IMR-90 (cell line): ENCODE data around the gene PRR18. TPM values are rescaled to one million over a fixed set of nuclear protein-coding genes. Genes with fewer than 3 reads are reported as not detected.

Source experiments
- ATAC-seq: fragments of 200-7000 bp; cut with Tn5 transposase; 2 replicates; pipeline ENCODE4 v1.9.1; 2020; ENCODE audit warnings: low read depth, mild to moderate bottlenecking, moderate library complexity
- BruUV-seq: library from RNA; stranded (reverse); fragments of 400-500 nt; replicated peaks from 2 replicates; lab custom pipeline; 2021; lab: Mats Ljungman, UMichigan
- CTCF ChIA-PET: fragments of 300-600 bp; formaldehyde crosslinking; extraction: SDS; loops from one replicate; lab custom pipeline; 2021; ENCODE audit warnings: antibody characterized with exemption; lab: Yijun Ruan, JAX
- POLR2A ChIA-PET: fragments of 300-600 bp; sonication (Branson Sonifier 250); formaldehyde crosslinking; loops from one replicate; lab custom pipeline; 2022; ENCODE audit warnings: antibody characterized with exemption; ENCODE audit not compliant: unreplicated experiment; lab: Charles Lee
- DNase-seq: peaks from one replicate; pipeline ENCODE4 v3.0.0; 2013
- H2AFZ ChIP-seq: replicated peaks from 2 replicates; pipeline ENCODE3; 2013; ENCODE audit warnings: low read length, mild to moderate bottlenecking; ENCODE audit not compliant: poor library complexity
- H2AK5ac ChIP-seq: 2 replicates; pipeline ENCODE4 v1.6.1; 2013; ENCODE audit warnings: low read depth, low read length, inconsistent platforms
- H2AK9ac ChIP-seq: replicated peaks from 2 replicates; pipeline ENCODE3; 2013; ENCODE audit warnings: mild to moderate bottlenecking, low read depth, low read length, moderate library complexity; ENCODE audit not compliant: poor library complexity
- H2BK120ac ChIP-seq: 2 replicates; pipeline ENCODE4 v1.6.1; 2013; ENCODE audit warnings: low read depth, low read length, inconsistent platforms
- H2BK15ac ChIP-seq: 3 replicates; pipeline ENCODE4 v1.6.1; 2013; ENCODE audit warnings: low read depth, low read length, inconsistent platforms
- H2BK20ac ChIP-seq: 2 replicates; pipeline ENCODE4 v1.6.1; 2013; ENCODE audit warnings: low read depth, mild to moderate bottlenecking, inconsistent platforms, low read length, moderate library complexity
- H2BK5ac ChIP-seq: 2 replicates; pipeline ENCODE4 v1.6.1; 2013; ENCODE audit warnings: mild to moderate bottlenecking, low read depth, low read length, inconsistent platforms; ENCODE audit not compliant: poor library complexity, severe bottlenecking
- H3K14ac ChIP-seq: replicated peaks from 2 replicates; pipeline ENCODE4 v1.6.1; 2013; ENCODE audit warnings: low read depth, low read length, inconsistent platforms
- H3K18ac ChIP-seq: 2 replicates; pipeline ENCODE4 v1.6.1; 2013; ENCODE audit warnings: low read depth, low read length, control low read depth
- H3K23ac ChIP-seq: 2 replicates; pipeline ENCODE4 v1.6.1; 2013; ENCODE audit warnings: low read depth, low read length, inconsistent platforms
- H3K27ac ChIP-seq: 2 replicates; pipeline ENCODE4 v1.5.1; 2013; ENCODE audit warnings: mild to moderate bottlenecking, control low read depth, low read length; ENCODE audit not compliant: insufficient read depth
- H3K27me3 ChIP-seq: 2 replicates; pipeline ENCODE4 v1.6.1; 2013; ENCODE audit warnings: low read length; ENCODE audit not compliant: control insufficient read depth, insufficient read depth
- H3K36me3 ChIP-seq: 2 replicates; pipeline ENCODE4 v1.6.1; 2013; ENCODE audit warnings: low read length, mixed read lengths; ENCODE audit not compliant: control insufficient read depth, insufficient read depth
- H3K4ac ChIP-seq: 2 replicates; pipeline ENCODE4 v1.6.1; 2013; ENCODE audit warnings: low read depth, low read length, inconsistent platforms
- H3K4me1 ChIP-seq: 2 replicates; pipeline ENCODE4 v1.6.1; 2013; ENCODE audit warnings: low read length, mixed read lengths; ENCODE audit not compliant: control insufficient read depth, insufficient read depth
- H3K4me2 ChIP-seq: 2 replicates; pipeline ENCODE4 v1.6.1; 2013; ENCODE audit warnings: low read depth, mild to moderate bottlenecking, control low read depth, low read length, moderate library complexity
- H3K4me3 ChIP-seq: 2 replicates; pipeline ENCODE4 v1.5.1; 2013; ENCODE audit warnings: low read depth, mild to moderate bottlenecking, control low read depth, low read length, moderate library complexity; ENCODE audit not compliant: insufficient read depth
- H3K56ac ChIP-seq: 2 replicates; pipeline ENCODE4 v1.6.1; 2013; ENCODE audit warnings: low read length, inconsistent platforms; ENCODE audit not compliant: insufficient read depth; ENCODE audit errors: extremely low read depth
- H3K79me1 ChIP-seq, 2 experiments: 2 replicates each; pipeline ENCODE4 v1.6.1; 2013; ENCODE audit warnings: low read length in 2 of 2, inconsistent platforms in 1 of 2, low read depth in 1 of 2
- H3K9ac ChIP-seq: 2 replicates; pipeline ENCODE4 v1.6.1; 2013; ENCODE audit warnings: low read depth, low read length, control low read depth
- H3K9me1 ChIP-seq: 2 replicates; pipeline ENCODE4 v1.6.1; 2013; ENCODE audit warnings: low read length, inconsistent platforms; ENCODE audit not compliant: insufficient read depth
- H3K9me3 ChIP-seq: 2 replicates; pipeline ENCODE4 v1.6.1; 2013; ENCODE audit warnings: low read length; ENCODE audit not compliant: control insufficient read depth, insufficient read depth
- H4K20me1 ChIP-seq: 2 replicates; pipeline ENCODE4 v1.6.1; 2013; ENCODE audit warnings: low read length, inconsistent platforms; ENCODE audit not compliant: insufficient read depth
- H4K5ac ChIP-seq: 2 replicates; pipeline ENCODE4 v1.6.1; 2013; ENCODE audit warnings: mild to moderate bottlenecking, low read depth, low read length, control low read depth
- H4K8ac ChIP-seq, 2 experiments: 2 replicates each; pipeline ENCODE4 v1.6.1; 2013; ENCODE audit warnings: low read depth in 2 of 2, low read length in 2 of 2, control low read depth in 1 of 2, inconsistent platforms in 1 of 2
- H4K91ac ChIP-seq: 2 replicates; pipeline ENCODE4 v1.6.1; 2013; ENCODE audit warnings: low read depth, low read length, inconsistent platforms; ENCODE audit not compliant: insufficient read depth
- BHLHE40 ChIP-seq: fragments of 150-350 bp; IDR thresholded peaks from 2 replicates; pipeline ENCODE4 v1.6.1; 2016; ENCODE audit warnings: mild to moderate bottlenecking, low read depth, low read length
- CEBPB ChIP-seq: IDR thresholded peaks from 2 replicates; pipeline ENCODE4 v1.6.1; 2012; ENCODE audit warnings: low read depth, low read length, improper control_type of control experiment
- CHD1 ChIP-seq: IDR thresholded peaks from 2 replicates; pipeline ENCODE4 v1.6.1; 2012; ENCODE audit warnings: low read depth, low read length, improper control_type of control experiment
- CTCF ChIP-seq: conservative IDR thresholded peaks from 2 replicates; pipeline ENCODE4 v1.5.1; 2012; ENCODE audit warnings: mild to moderate bottlenecking, low read depth, low read length, improper control_type of control experiment
- ELK1 ChIP-seq: fragments of 150-350 bp; IDR thresholded peaks from 2 replicates; pipeline ENCODE4 v1.6.1; 2016; ENCODE audit warnings: low read depth, mild to moderate bottlenecking, low read length, moderate library complexity, borderline replicate concordance
- FOS ChIP-seq: fragments of 150-350 bp; IDR thresholded peaks from 2 replicates; pipeline ENCODE4 v1.6.1; 2016; ENCODE audit warnings: low read depth, low read length
- MAFK ChIP-seq: IDR thresholded peaks from 2 replicates; pipeline ENCODE4 v1.6.1; 2012; ENCODE audit warnings: low read depth, low read length, improper control_type of control experiment
- MAZ ChIP-seq: IDR thresholded peaks from 2 replicates; pipeline ENCODE4 v1.6.1; 2012; ENCODE audit warnings: low read depth, mild to moderate bottlenecking, low read length, improper control_type of control experiment, moderate library complexity, borderline replicate concordance
- MXI1 ChIP-seq: IDR thresholded peaks from 2 replicates; pipeline ENCODE4 v1.6.1; 2012; ENCODE audit warnings: low read depth, mild to moderate bottlenecking, low read length, moderate library complexity, borderline replicate concordance
- NFE2L2 ChIP-seq: fragments of 150-350 bp; IDR thresholded peaks from 2 replicates; pipeline ENCODE4 v1.6.1; 2016; ENCODE audit warnings: low read depth, mild to moderate bottlenecking, low read length
- POLR2A ChIP-seq: IDR thresholded peaks from 2 replicates; pipeline ENCODE4 v1.6.1; 2012; ENCODE audit warnings: mild to moderate bottlenecking, low read depth, low read length
- RAD21 ChIP-seq: IDR thresholded peaks from 2 replicates; pipeline ENCODE4 v1.6.1; 2012; ENCODE audit warnings: low read length, improper control_type of control experiment
- RCOR1 ChIP-seq: IDR thresholded peaks from 2 replicates; pipeline ENCODE4 v1.6.1; 2012; ENCODE audit warnings: mild to moderate bottlenecking, low read length, improper control_type of control experiment; ENCODE audit not compliant: insufficient replicate concordance
- RFX5 ChIP-seq: IDR thresholded peaks from 2 replicates; pipeline ENCODE4 v1.8.0; 2012; ENCODE audit warnings: low read depth, mild to moderate bottlenecking, low read length, moderate library complexity
- SMC3 ChIP-seq: fragments of 150-350 bp; IDR thresholded peaks from 2 replicates; pipeline ENCODE4 v1.6.1; 2016; ENCODE audit warnings: low read depth, mild to moderate bottlenecking, antibody characterized with exemption, low read length, moderate library complexity
- USF2 ChIP-seq: fragments of 150-350 bp; IDR thresholded peaks from 2 replicates; pipeline ENCODE4 v1.6.1; 2017; ENCODE audit warnings: mild to moderate bottlenecking, antibody characterized with exemption, low read length, low read depth
- WGBS, 2 experiments: methylation state at CpG; one replicate each; pipeline versions ENCODE4 v1.1.5 to v1.1.7; 2013; ENCODE audit warnings: missing lambda C conversion rate in 2 of 2; ENCODE audit not compliant: insufficient read length in 1 of 2; ENCODE audit errors: extremely low coverage in 2 of 2; 5-methylcytosine and 5-hydroxymethylcytosine counted together
- dilution Hi-C: fragments of 300-500 bp; cut with HindIII; formaldehyde crosslinking; loops from one replicate; pipeline ENCODE4 v1.14.3; 2018; ENCODE audit warnings: low sequenced_read_pairs; ENCODE audit not compliant: unreplicated experiment
- in situ Hi-C: fragments of 300-500 bp; cut with MboI; formaldehyde crosslinking; loops from 3 replicates; pipeline ENCODE4 v1.14.3; 2019; ENCODE audit warnings: low sequenced_read_pairs, inconsistent platforms, mixed read lengths
- intact Hi-C: fragments of 100-400 bp; cut with micrococcal nuclease; formaldehyde crosslinking; loops from 2 replicates; pipeline ENCODE4 v1.10.0; 2022
- polyA plus RNA-seq, 3 experiments: library from polyadenylated mRNA; depleted of rRNA; stranded (reverse); fragments of >200 nt; gene quantifications; 2 replicates each; pipeline ENCODE4 v1.2.3, GENCODE V29; 2012; ENCODE audit warnings: low replicate concordance in 1 of 3
- total RNA-seq: library from RNA; depleted of rRNA; stranded (reverse); fragments of >200 nt; gene quantifications from 2 replicates; pipeline ENCODE4 v1.2.3, GENCODE V29; 2012

Gene PRR18
- total and polyA plus RNA-seq, 2 of the 4 experiments (the other 2 are of a cell fraction): not detected

GRCh38 chr6:166268431-166268830, 39.8 kb downstream of the PRR18 start:
- no peak overlapping the region for H3K14ac ChIP-seq
- no CpG with 5 or more reads among the region's 9 CpGs for WGBS, 2 experiments
- no peak overlapping the region for H2BK15ac ChIP-seq
- H3K9ac ChIP-seq: no peak overlapping the region
- H2AK5ac ChIP-seq: no peak overlapping the region
- no peaks in the 10 kb centered on the region for H3K36me3 ChIP-seq
- peaks cover 19% of the 10 kb centered on the region for H3K27me3 ChIP-seq
- CTCF ChIA-PET: no interaction called here
- no peaks in the 10 kb centered on the region for H3K79me1 ChIP-seq
- dilution Hi-C loops: no loop called here
- no peak overlapping the region for H4K8ac ChIP-seq
- no peak for DNase-seq
- no peak overlapping the region for H3K56ac ChIP-seq
- no peaks in the 10 kb centered on the region for H3K4me1 ChIP-seq
- no peaks in the 10 kb centered on the region for H4K20me1 ChIP-seq
- no peak overlapping the region for H2AFZ ChIP-seq
- POLR2A ChIA-PET: no interaction called here
- H4K5ac ChIP-seq: no peak overlapping the region
- no peak overlapping the region for H2AK9ac ChIP-seq
- H3K27ac ChIP-seq: no peak overlapping the region
- H3K9me3 ChIP-seq: no peaks in the 10 kb centered on the region
- intact Hi-C loops: no loop called here
- TF ChIP-seq POLR2A (no peak), NFE2L2 (no peak), ELK1 (no peak), CTCF (no peak), BHLHE40 (no peak), RFX5 (no peak), FOS (no peak), RCOR1 (no peak), MAFK (no peak), CEBPB (no peak), CHD1 (no peak), MXI1 (no peak), RAD21 (no peak), MAZ (no peak), SMC3 (no peak), USF2 (no peak)
- no peak overlapping the region for H4K91ac ChIP-seq
- no peak overlapping the region for H3K23ac ChIP-seq
- H3K18ac ChIP-seq: no peak overlapping the region
- no peak overlapping the region for H2BK5ac ChIP-seq
- no peak overlapping the region for H3K4ac ChIP-seq
- no peak overlapping the region for H3K4me2 ChIP-seq
- BruUV-seq: no TSS peak
- no peak for ATAC-seq
- in situ Hi-C loops: no loop called here
- H2BK20ac ChIP-seq: no peak overlapping the region
- no peak overlapping the region for H2BK120ac ChIP-seq
- no peaks in the 10 kb centered on the region for H3K9me1 ChIP-seq
- H3K4me3 ChIP-seq: no peak overlapping the region
